HG03571 (cell line): Measurements from ENCODE around the gene CACNA1C.

ENCODE experiments used
- ATAC-seq: cut with Tn5 transposase; IDR thresholded peaks from one replicate; pipeline ENCODE4 v1.9.1; 2021; ENCODE audit not compliant: unreplicated experiment

CACNA1C gene

DNA sequence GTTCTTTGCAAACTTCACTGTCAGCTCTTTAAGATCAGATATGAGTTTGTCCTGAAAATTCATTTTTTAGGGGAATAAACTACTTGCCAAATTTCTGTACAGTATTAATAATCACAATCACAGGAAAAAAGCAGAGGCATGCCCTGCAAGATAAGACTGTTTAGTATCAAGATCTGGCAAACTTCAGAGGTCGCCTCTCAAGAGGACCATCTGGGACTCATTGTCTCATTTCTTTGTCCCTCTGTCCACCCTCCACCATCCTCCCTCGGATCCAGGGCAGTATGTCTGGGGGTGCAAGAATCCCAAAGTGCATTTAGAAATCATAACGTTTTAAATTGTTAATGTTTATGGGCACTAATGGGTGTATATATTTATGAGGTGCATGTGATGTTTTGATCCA, 509.6 kb downstream of the CACNA1C start:
- ATAC-seq: no peak

- ATAC-seq: no peak
Observed at GRCh38 chr12:2563709-2564108, 510.9 kb downstream of the CACNA1C start.

- no peak for ATAC-seq
Observed at GRCh38 chr12:2566161-2566560, 513.4 kb downstream of the CACNA1C start.

DNA sequence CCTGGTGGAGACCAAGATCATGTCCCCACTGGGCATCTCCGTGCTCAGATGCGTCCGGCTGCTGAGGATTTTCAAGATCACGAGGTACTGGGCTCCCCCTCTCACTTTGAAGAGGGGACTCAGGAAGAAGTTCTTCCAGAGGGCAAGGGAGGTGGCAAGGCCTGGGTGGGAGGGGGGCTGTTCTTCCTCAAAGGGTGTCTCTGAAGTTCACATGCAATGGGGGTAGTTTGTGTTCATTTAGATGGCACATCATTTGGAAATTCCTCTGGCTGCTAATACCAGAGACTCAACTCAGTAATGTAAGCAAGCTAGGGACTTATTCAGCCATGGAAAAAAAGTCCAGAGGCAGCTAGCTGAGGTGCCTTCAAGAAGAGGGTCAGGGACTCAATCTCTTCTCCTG, 514.9 kb downstream of the CACNA1C start:
- ATAC-seq: no peak

DNA sequence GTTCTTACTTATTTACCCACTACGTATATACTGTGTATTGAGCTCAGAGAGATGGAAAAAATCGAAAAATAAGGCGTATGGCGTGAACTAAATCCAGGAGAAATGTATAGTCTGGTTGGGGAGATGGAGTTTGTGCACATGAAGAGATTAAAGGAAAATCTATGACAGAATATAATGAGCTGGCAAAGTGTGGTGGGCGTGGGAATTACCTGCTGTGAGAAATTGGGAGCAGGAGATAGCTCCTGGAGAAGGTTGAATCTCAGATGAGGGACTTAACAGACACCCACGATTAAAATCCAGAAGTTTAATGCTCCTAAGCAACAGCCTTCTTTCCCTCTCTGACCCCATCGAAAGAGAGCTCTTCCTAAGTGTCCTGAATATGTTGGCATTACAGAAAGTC, 517.8 kb downstream of the CACNA1C start:
- no peak for ATAC-seq

- no peak for ATAC-seq
Observed at GRCh38 chr12:2574355-2574935, 521.7 kb downstream of the CACNA1C start.

- no peak for ATAC-seq
Observed at GRCh38 chr12:2575245-2575644, 522.5 kb downstream of the CACNA1C start.

DNA sequence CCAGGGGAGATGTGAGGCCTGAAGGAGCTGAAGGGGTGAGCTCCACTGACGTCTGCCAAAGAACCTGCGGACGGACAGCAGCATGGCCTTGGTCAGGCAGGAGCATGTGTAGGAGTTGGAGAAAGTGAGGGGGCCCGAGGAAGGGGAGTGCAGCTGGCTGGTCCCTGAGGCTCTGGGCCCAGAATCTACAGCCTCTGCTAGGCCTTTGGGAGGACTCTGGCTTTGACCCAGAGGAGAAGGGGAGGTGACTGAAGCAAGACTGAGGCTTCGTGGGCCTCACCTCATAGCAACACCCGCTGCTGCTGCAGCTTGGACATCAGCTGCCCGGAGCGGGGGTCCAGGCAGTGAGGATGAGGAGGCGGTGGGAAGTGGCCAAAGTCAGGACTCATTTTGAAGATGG, 525.4 kb downstream of the CACNA1C start:
- no peak for ATAC-seq

DNA sequence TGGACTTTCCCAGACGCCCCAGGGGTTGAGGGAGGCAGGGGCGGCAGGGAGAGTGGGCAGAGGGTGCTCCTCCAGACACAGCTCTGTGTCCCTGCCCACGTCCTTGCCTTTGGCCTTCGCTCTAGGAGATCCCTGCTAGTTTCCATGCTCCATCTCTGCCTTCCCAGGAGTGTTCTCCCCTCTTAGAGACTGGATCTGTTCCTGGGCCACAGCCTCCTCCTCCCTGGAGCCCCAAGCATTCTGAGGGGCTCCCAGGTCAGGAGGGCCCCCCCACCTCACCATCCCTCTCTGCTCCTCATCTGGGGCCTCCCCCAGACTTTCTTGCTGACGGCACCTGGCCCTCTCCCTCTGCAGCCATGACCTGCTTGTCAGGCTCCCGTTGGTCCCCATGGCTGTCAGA, 526.0 kb downstream of the CACNA1C start:
- no peak for ATAC-seq

- ATAC-seq: no peak
Observed at GRCh38 chr12:2580821-2581220, 528.0 kb downstream of the CACNA1C start.

GRCh38 chr12:2581293-2582045, 528.7 kb downstream of the CACNA1C start:
- ATAC-seq: no peak

- no peak for ATAC-seq
Observed at GRCh38 chr12:2582631-2583030, 529.8 kb downstream of the CACNA1C start.

- ATAC-seq: no peak
Observed at GRCh38 chr12:2583091-2583497, 530.3 kb downstream of the CACNA1C start.

- no peak for ATAC-seq
Observed at GRCh38 chr12:2583642-2584401, 531.0 kb downstream of the CACNA1C start.

- ATAC-seq: no peak
Observed at GRCh38 chr12:2586156-2587038, 533.6 kb downstream of the CACNA1C start.

DNA sequence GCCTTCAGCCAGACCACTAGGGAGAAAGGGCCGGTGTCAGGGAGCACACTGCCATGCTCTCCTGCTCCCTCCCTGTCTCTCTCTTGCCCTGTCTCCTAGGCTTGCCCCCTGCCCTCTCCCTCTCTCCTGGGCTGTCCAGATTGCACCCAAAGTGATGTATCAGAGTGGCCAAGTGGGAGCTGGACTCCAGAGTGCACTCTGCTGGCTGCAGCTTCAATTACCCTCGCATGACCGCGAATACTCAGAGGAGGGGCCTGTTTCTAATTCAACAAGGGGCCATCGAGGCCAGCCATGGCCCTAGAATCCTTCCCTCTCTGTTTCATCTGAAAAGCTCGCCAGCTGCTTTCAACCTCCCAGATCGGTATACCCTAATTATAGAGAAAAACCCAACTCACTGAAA, 535.6 kb downstream of the CACNA1C start:
- no peak for ATAC-seq

DNA sequence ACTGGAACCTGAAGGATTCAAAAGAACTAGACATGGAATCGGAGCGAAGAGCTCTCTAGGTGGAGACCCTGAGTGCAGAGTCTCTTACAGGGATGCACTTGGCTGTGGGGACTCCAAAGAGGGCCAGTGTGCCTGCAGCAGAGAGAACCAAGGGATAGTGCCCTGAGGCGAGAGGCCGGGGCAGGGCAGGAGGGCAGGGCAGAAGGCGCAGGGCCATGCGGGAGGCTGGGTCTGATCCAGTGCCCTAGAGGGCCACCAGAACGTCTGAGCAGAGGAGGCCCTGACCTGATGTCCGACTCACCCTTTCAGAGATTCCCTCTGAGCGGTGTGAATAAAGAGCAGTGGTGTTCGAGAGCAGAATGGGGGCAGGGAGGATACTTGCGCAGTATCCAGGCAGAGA, 536.6 kb downstream of the CACNA1C start:
- ATAC-seq: no peak

GRCh38 chr12:2593045-2593444, 540.3 kb downstream of the CACNA1C start:
- no peak for ATAC-seq

- no peak for ATAC-seq
Observed at GRCh38 chr12:2596441-2596840, 543.7 kb downstream of the CACNA1C start.

DNA sequence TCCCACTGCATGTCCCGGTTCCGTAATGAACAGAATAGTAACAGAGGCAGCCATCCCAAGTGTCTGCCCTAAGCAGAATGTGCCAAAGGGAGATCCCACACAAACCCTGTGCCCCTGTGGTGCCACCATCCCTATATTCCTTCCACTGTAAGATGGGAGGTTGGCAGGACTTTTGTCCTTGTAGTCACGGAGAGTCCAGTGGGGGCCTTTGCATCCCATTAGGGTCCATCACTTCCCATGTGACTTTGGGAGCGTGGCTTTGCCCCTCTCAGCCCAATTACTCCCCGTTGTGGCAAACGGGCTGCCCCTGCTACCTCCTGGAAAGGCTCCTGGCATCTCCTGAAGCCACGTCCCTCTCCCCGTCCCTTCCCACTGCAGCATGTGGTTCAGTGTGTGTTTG, 552.5 kb downstream of the CACNA1C start:
- no peak for ATAC-seq
